Activated effector memory CD4-positive, alpha-beta T cell treated with Interleukin-2 at 50 U/mL for 16 hours (primary cell): ENCODE measurements around the gene GLYATL1B.
"Not testable (repeated sequence)": the region's sequence is repeated elsewhere in the genome, so short reads cannot be mapped to it uniquely, and the experiment has no call there.

Source experiments
- DNase-seq: peaks from one replicate; pipeline ENCODE4 v3.0.0-alpha.2; 2020

The GLYATL1B gene

DNA sequence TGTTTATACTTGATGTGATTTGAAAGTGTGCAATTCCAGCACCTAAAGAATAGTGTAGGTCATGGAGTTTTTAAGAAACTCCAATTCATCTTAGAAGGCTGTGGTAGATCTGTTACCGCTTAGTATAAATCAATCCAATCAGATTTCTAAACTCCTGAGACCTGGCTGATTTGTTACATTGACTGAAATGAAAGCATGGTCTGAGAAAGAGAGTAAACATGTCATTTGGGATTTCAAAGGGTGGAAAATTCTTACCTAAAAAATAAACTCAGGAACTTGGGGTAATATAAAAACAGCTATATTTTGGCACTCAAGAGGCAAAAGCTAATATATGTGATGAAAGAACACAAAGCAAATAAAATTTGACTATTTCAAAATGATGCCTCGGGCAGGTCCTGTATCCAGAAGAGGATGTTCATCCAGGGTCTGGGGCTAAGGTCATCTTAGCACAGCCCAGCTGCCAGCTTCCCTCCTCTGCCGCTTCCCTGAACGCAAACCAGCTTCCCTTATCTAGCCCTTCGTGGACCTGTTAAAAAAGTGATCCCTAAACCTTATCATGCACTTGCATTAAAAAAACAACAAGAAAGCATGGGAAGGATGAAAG, 10.0 kb downstream of the GLYATL1B start:
- DNase-seq: not testable (repeated sequence)

GRCh38 chr11:59097113-59097708, 11.1 kb downstream of the GLYATL1B start:
- peak; percentile 46 for DNase-seq

- DNase-seq: not testable (repeated sequence)
Observed at GRCh38 chr11:59097938-59098337, 11.8 kb downstream of the GLYATL1B start.

- DNase-seq: peak; percentile 54
Observed at GRCh38 chr11:59102259-59102765, 16.2 kb downstream of the GLYATL1B start.

- DNase-seq: peak; percentile 52
Observed at GRCh38 chr11:59106363-59107336, 20.5 kb downstream of the GLYATL1B start, which contains the start of gene FAM111B. Gene FAM111B (plus strand): TSS chr11:59107237. CDS start chr11:59109626, 2,389 bp downstream.

- DNase-seq: not testable (repeated sequence)
Observed at GRCh38 chr11:59107721-59108120, 21.6 kb downstream of the GLYATL1B start.

DNA sequence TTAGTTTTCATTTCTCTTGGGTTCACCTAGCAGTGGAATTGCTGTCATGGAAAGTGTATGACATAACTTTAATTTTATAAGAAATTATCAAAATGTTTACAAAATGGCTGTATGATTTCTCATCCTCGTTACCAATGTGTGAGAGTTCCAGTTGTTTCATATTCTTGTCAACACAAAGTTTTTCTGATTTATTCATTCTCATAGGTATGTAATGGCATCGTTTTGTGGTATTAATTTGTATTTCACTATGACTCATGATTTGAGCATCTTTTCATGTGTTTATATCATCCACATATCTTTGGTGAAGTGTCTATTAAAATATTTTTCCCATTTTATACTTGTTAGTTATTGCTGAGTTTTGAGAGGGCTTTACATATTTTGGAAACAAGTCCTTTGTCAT, 26.4 kb downstream of the GLYATL1B start:
- no peak for DNase-seq

GRCh38 chr11:59114344-59114743, 28.2 kb downstream of the GLYATL1B start:
- DNase-seq: no peak

- no peak for DNase-seq
Observed at GRCh38 chr11:59115553-59115952, 29.4 kb downstream of the GLYATL1B start.

DNA sequence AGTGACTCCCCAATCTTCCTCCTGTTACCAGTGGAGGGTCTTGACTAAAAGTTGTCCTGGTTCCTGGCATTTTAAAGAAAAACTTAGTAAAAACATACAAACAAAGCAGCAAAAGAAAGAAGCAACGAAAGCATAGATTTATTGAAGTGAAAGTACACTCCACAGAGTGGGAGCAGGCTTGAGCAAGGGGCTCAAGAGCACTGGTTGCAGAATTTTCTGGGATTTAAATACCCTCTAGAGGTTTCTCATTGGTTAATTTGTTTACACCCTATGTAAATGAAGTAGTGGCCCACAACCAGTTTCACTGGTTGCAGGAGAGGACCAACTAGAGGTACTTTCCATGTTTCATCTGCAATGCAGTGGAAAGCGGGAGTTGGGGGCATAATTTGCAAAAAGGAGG, 31.7 kb downstream of the GLYATL1B start:
- no peak for DNase-seq

DNA sequence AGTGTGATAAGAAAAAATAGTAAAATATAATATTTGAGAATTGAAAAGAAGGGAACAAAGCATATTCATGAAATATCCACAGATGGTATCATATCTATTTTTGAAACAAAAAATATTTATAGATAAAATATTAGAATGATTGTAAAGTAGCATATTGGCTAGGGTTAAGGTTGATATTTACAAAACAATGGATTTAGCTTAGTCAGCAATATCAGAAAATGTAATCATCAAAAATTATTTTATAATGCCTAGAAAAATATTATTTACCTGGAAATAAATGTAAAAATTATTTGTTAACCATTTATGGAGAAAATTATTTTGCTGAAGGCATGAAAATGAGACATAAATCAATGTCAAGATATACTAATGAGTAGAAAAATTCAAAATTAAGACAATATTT, 33.7 kb downstream of the GLYATL1B start:
- DNase-seq: no peak

DNA sequence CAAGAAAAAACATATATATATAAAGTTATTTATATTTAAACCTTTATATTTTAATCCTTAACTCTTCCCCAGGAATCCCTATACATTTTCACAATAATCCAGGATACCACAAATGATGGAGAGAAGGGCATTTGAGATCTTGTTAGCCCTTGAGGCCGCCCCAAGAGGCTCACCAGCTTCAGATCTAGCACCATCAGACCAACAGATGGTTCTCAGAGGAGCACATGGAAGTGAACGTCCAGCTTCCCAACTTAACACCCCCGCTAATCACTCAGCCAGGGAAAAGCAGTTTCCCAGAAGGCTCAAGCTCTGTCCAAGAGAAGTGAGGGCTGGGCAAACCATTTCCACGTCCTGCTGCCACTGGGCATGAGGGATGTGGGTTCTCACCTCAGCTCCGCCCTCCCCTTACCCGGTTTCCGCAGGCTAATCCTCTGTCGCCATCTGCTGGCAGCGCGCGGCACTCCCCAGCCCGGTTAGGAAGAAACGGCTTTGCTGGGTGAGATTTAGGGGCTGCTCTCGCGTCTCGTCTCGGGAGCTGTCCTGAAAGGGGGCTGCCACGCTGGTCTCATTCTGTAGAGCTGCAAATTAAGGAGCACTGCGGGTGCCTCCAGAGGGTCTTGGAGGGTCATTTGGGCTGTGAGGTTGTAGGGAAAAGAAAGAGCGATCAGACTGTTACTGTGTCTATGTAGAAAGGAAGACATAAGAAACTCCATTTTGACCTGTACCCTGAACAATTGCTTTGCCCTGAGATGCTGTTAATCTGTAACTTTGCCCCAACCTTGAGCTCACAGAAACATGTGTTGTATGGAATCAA, 49.7 kb downstream of the GLYATL1B start:
- DNase-seq: peak; percentile 80

DNA sequence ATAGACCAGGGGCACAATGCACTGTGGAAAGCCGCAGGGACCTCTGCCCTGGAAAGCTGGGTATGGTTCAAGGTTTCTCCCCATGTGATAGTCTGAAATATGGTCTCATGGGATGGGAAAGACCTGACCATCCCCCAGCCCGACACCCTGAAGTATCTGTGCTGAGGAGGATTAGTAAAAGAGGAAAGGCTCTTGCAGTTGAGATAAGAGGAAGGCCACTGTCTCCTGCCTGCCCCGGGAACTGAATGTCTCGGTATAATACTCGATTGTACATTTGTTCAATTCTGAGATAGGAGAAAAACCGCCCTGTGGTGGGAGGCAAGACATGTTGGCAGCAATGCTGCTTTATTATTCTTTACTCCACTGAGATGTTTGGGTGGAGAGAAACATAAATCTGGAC, 50.4 kb downstream of the GLYATL1B start:
- DNase-seq: not testable (repeated sequence)

DNA sequence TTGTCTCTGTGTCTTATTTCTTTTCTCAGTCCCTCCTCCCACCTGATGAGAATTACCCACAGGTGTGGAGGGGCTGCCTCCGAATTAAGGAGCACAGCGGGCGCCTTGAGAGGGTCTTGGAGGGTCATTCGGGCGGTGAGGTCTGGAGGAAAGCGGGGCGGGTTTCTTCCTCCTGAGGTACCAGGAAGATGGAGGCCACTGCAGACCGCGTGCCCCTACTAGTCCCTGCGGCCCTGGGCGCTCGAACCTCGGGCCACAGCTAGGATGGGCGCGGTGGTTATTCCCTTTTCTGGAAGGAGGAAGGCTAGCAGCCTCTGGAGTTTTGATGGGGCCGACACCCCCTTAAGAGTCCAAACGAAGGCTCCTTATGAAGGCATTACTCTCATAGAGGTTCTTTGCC, 51.1 kb downstream of the GLYATL1B start:
- no peak for DNase-seq

DNA sequence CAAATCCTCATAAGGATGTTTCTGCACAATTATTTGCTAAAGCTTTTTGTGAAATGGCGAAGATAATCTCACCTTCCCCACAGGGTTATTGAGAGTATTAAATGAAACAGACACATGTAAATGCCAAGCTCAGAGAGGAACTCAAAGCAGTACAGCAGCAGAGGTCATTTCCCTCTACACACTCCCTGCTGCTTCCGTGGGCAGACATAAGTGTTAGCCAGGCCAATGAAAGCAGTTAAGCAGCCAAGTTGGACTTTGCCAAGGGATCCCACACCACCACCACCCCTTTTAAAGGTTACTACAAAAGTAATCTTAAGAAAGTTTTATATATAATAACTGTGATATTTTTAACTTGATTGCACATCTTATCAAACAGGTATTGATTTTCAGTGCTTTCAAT, 52.5 kb downstream of the GLYATL1B start:
- DNase-seq: no peak

DNA sequence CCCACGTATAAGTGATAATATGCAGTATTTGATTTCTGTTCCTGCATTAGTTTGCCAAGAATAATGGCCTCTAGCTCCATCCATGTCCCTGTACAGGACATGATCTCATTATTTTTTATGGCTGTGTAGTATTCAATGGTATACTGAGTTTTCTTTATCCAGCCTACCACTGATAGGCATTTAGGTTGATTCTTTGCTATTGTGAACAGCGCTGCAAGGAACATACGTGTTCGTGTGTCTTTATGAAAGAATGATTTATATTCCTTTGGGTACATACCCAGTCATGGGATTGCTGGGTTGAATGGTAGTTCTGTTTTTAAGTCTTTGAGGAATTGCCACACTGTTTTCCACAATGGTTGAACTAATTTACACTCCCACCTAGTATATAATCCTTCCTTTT, 55.1 kb downstream of the GLYATL1B start:
- no peak for DNase-seq

- no peak for DNase-seq
Observed at GRCh38 chr11:59141673-59142460, 55.8 kb downstream of the GLYATL1B start.

DNA sequence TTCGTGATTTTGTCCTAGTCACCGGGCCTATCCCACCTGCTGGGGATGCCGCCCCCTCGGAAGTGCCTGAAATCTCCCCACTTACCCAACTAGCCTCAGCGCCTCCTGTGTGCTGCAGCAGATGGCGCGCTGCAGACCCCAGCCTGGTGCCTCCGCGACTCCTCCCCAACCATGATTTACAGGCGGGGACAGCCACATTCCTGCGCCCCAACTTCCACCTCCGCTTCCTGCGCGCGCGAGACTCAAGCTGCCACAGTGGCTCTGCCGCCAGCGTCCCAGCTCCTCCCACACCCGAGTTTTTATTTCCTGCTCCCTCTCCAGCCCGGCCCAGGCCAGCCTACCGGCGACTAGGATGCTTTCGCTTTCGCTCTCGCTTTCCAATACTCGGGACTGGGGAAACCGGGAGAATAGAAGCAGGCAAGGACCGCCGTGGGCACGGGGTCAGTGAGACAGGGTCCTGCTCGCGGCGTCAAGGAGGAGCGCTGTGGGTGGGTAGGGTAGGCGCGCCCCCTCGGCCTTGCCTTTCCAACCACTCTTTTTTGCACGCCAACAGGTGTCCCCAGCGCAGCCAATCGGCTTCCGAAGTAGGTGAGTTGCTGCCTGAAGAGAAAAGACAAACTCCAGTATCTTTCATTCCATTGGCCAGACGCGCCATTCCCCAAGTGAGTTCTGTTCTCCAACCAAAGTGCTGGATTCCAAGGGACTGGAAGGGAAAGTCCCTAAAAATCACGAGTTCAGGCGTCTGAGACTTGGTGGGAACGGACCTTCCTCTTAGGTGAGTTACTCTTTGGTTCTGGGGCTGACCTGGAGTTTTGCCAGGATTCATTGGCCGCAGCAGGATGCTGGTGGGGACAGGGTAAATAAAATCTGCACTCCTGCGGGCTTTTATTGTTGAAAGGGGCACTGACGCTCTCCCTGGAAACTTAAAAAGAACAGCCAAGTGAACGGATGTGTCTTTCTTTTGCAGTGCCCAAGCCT, 56.7 kb downstream of the GLYATL1B start, which contains the start of gene FAM111A:
TSS of gene FAM111A (plus strand) at position 327 of the 978 bp plus-strand sequence. CDS start 6,017 bp downstream, outside the sequence.
- peak; percentile 82 for DNase-seq

DNA sequence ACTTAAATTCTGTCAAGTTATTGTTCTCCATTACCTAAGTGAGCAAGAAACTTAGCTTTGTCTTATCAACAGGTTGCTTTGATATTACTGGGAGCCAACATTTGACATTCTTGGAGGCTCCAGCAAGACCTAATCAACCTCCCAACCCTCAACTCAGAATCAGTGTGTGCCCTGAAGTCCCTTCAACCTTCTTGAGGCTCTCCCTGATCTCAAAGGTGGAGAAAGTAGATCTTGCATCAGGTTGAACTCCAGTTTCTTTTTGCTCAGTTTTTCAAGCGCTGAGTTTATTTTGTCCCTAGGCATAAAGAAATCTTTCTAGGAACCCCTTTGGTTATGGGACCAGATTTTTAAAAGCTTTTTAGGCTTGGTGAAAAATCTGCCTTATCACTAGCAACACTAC, 58.0 kb downstream of the GLYATL1B start:
- DNase-seq: no peak
